Endometrial microvascular endothelial cells (primary cell): ENCODE measurements around the gene OBSCN. TPM values are rescaled to one million over a fixed set of nuclear protein-coding genes. Genes with fewer than 3 reads are reported as not detected.

ENCODE experiments used
- in situ Hi-C: cut with HindIII; loops from 2 replicates; pipeline ENCODE4 v1.10.0; 2017; ENCODE audit warnings: low sequenced_read_pairs, low pct_unique_long_range_greater_than_20kb; ENCODE audit errors: inconsistent ontology term
- total RNA-seq: library from RNA; depleted of rRNA; stranded (reverse); fragments of >200 nt; gene quantifications from one replicate; pipeline ENCODE4 v1.2.3, GENCODE V29; 2015; ENCODE audit errors: inconsistent ontology term

OBSCN gene
- total RNA-seq, 1 donor from 2014 or later = 0.37 TPM

DNA sequence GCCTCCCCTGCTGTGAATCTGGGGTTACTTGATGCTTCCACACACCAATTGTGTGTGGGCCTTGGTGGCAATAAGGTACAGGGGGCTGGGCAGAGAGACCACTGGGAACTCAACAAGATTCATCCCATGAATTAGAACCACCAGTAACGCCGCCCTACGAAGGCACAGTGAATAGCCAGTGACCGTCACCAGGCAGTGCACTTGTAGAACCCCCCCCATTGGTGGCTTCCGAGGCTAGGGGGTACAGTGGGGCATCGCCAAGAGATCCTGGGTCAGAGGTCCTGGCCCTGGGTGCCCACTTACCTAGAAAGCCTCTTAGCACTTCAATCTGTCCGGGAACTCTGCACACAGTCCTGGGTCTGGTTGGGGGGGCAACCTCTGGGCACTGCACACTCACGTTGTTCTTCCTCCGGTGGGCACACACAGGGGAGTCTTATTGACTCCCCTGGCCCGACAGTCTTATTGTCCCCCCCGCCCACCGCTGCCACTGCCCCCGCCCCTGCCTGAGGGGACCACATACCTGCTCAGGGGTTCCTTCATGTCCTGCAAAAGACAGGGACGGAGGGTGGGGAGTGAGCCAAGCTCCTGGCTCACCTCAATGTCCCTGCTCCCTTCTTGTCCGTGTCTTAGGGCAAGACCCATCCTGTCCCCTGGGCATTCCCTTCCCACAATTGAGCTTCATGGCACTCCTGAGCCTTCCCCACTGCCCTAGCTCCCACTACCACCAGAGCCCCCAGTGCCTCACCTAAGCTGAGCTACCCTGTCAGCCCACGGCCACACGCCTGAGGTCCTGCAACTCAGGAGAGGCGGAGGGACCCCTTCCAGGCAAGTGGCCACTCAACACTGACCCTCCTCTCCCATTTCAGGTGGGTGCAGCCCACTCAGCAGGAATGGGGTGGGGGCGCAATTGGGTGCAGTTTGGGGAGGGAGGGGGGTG is 201.3 kb downstream of the OBSCN start:
- in situ Hi-C loops = no loop called here

DNA sequence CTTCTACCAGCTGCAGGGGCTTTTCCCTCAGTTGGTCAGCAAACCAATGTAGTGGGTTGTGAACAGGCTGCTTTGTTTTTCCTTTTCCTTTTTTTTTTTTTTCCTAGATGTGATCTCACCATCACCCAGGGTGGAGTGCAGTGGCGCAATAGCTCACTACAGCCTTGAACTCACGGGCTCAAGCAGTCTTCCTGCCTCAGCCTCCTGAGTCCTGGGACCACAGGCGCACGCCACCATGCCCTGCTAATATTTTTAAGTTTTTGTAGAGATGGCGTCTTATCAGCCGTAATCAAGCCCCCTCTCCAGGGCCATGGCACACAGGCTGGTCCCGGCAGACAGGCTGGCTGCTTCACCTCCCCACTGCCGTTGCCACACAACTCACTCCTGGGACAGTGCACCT is 202.2 kb downstream of the OBSCN start:
- in situ Hi-C loops = no loop called here

DNA sequence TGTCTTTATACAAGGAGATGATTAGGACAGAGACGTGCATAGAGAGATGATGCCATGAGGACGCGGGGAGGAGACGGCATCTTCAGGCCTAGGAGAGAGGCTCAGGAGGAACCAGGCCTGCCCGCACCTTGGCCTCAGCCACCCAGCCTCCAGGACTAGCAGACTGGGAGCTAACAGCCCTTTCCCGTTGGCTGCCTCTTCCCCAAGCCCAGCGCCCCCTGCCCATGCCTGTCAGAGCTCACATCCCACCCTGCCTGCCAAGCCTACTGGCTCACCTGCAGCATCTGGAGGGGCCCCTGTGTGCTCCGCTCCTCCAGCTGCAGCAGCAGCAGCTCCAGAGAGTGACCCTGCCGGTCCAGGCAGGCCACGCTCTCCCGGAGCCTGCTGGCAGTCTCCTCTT is 202.8 kb downstream of the OBSCN start:
- in situ Hi-C loops = no loop called here

- in situ Hi-C loops = no loop called here
Observed at GRCh38 chr1:228411121-228411520, 203.3 kb downstream of the OBSCN start.

- in situ Hi-C loops = no loop called here
Observed at GRCh38 chr1:228411548-228412430, 203.9 kb downstream of the OBSCN start.

DNA sequence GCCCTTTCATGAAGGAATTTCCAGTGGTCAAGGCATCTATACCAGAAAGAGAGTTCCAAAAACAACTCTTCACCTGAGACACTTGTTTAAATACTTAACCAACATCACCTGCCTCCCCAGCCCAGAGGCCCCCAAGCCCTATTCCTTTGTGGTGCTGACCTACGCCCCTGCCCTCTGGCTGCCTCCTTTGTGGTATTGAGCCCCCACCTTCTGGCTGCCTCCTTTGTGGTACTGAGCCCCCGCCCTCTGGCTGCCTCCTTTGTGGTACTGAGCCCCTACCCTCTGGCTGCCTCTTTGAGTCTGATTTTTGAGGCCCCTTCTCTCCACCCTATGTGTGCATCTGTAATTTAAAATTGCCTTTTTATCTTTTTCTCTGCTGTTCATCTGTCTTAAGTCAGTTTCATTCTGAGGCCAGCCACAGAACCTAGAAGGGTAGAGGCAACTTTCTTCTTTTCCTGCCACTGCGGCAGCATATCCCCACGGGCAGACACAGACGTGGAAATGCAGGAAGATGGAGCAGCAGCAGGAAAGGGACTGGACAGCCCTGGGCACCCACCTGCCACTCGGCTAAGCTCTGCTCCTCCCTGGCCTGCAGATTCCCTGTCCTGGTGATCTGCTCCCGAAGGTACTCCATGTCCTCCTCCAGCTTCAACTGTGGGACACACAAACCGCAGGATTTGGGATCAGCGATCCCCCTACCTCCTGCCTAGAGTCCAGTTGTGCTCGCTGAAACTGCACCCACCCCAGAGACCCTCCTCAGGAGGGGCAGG is 205.6 kb downstream of the OBSCN start:
- in situ Hi-C loops = no loop called here

- in situ Hi-C loops = no loop called here
Observed at GRCh38 chr1:228414511-228415211, 206.8 kb downstream of the OBSCN start.

GRCh38 chr1:228415221-228415620 is 207.4 kb downstream of the OBSCN start:
- in situ Hi-C loops = no loop called here

- in situ Hi-C loops = no loop called here
Observed at GRCh38 chr1:228415853-228416216, 208.0 kb downstream of the OBSCN start.

DNA sequence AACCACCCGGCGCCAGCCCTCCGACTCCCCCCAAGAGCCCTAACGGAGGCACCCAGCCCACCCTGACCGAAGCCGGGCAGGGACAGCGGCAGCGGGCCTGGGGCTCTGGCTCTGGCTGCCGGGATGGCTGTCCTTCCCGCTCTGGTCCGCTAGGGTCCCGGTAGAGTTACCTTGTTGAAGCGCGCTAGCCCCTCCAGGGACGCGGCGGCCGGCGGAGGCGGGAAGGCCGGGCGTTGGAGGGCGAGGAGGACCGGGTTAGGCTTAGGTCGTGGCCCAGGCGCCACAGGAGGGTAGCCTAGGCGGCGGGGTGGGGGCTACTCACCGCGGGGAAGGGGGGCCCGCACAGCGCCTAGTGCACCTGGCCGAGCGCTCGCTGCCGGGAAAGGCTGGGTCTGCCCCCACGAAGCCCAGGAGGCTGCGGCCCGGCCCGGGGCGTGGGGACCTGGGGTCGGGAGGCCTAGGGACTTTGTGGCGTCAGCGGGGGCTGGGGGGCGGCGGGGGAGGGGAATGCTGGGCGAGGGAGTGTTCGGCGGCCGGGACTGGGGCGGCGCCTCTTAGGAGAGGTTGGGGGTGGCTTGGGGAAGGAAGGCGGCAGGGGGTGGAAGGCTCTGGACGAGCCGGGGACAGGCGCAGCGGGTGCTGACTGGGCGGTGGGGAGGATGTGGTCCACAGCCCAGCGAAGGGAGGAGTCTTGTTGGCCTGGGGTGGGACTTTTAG is 208.5 kb downstream of the OBSCN start, which contains the start of gene TRIM17:
Gene TRIM17 (minus strand): TSS at position 645 of the 717 bp plus-strand sequence. CDS start 1,789 bp downstream, outside the sequence.
- in situ Hi-C loops = no loop called here

GRCh38 chr1:228417061-228417460 is 209.2 kb downstream of the OBSCN start:
- in situ Hi-C loops = no loop called here

DNA sequence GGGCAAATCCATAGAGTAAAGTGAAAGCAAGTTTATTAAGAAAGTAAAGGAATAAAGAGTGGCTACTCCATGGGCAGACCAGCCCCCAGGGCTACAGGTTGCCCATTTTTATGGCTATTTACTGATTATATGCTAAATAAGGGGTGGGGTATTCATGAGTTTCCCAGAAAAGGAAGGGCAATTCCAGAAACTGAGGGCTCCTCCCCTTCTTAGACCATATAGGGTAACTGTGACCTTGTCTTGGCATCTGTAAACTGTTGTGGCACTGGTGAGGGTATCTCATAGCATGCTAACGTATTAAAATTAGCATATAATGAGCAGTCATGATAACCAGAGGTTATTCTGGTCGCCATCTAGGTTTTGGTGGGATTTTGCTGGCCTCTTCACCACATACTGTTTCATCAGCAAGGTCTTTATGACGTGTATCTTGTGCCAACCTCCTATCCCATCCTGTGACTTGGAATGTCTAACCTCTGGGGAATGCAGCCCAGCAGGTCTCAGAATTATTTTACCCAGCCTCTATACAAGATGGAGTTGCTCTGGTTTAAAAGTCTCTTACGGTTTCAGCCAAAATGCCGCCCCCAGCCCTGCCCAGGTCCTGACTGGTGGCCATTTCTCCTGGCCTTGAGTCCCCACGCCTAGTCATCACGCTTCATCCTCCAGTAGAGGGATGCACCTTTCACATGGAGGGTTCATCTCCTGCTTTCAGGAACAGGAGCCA is 209.8 kb downstream of the OBSCN start:
- in situ Hi-C loops = no loop called here

GRCh38 chr1:228420968-228421826 is 213.4 kb downstream of the OBSCN start:
- in situ Hi-C loops = no loop called here

DNA sequence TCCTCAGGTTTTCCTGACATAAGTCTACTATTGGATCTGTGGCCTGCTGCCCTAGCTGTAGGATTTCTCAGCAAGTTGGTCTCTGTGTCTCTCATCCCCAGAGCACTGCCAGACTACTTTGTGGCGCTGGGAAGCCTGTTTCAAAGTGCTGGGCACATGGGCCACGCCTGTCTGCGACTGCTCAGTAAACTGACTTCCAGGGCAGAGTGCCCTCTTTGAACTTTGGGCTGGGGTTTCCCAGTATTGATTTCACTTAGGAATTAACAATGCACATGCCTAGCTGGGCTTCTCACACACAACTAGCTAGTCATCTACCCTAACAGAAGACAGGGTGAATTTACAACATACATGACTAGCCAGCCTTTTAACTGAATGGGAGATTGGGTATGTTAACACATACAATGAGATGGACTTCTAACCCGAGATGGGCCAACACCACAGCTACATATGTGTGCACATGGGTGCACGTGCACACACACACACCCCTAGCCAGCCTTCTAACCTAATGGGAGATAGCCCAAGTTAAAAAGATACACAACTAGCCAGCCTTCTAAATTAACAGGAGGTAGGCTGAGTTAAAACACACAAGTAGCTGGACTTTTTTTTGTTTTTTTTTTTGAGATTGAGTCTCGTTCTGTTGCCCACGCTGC is 215.7 kb downstream of the OBSCN start:
- in situ Hi-C loops = no loop called here

- in situ Hi-C loops = no loop called here
Observed at GRCh38 chr1:228424685-228425660, 217.1 kb downstream of the OBSCN start.
